Suppressor macrophage (primary cell): ENCODE data around the gene CST7.

Experiments
- DNase-seq, 4 experiments: peaks; one replicate each; pipeline ENCODE4 v3.0.0-alpha.2; 2020 to 2022

Gene CST7

DNA sequence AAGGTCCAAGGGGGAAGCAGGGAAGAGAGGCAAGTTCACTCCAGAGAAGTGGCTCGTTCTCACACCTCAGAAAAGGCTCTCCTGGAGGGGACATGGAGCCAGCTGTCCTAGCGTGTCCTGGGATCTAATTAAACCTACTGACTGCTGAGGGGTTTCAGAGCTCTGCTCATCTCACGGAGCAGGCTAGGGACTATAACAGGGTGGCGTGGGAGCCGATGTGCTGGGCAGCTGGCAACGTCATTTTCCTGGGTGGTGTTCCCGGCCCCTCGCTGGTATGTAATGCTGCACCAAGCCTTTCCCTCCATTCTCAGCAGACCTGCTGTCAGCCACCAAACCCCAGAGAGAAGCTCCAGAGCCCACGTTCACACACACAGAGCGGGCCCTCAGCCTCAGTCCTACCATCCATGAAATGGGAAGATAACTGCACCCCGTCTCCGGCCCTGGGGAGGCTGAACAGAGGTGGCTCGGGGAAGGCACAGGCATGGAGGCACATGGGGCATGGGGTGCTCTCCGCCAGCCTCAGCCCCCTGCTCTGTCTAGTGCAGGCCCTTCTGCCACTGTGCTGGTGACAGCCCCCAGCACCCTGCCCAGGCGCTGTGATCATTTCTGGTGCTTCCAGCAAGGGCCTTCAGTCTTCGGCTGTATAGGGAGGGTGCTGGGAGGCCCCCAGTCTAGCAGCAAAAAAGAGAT is 1.9 kb downstream of the CST7 start:
- no peak for DNase-seq

DNA sequence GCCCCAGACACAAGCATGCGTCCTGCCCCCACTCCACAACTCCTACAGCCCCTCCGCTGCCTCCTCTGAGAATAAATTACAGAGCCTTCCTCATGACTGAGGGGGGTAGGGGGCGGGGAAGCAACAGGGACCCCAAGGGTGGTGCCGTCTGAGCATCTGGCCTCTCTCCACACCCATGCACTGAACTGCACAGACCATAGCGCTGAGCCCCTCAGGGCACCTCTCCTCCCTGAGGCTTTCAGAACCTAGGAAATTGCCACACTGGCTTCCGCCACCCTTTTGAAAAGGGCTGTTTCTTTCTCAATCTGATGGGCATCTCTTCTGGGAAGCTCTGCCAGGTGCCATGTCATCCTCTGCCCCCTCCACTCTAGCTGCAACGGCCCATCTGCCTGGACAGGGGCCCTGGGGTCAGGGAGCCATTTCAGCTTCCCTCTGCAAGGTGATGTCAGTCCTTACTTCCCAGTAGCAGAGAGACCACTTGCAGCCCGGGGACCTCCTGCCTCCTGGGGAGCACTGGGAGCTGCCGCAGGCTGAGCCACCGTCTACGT is 2.5 kb downstream of the CST7 start:
- no peak for DNase-seq

DNA sequence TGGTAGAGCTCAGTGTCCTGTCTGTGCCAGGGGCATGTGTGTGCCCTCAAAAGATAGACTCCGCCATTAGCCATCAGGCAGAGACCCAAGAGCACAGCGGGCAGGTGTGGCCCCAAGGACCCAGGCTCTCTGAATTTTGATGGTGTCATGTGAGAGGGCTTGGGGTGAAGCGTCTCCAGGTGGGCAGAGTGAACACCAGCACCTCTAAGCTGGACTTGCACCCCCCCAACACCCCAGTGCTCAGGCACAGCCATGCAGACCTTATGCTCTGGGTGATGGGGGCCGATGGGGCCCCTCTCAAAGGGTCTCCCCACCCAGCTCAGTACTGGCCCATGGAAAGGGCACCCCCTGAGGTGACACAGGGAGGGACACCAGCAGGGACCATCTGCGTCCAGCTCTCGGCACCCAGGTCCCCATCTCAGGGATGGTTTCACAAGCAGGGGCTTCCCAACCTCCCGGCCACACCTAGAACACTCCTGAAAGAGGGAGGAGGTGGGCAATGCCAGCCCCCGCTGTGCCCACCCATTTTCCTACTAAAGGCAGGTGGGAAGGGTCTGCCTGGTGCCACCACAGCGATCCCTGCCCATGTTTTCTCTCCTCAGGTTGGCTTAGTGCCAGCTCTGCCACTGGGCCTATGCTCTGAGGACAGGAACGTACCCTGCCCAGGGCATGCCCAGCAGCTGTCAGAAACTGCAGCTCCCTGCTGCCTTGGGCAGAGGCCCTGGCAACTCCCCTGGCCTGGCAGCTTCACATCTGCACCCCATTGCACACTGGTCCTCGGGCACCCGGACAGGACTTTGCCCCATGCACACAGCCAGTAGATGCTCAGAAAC is 3.5 kb downstream of the CST7 start:
- DNase-seq = no peak

DNA sequence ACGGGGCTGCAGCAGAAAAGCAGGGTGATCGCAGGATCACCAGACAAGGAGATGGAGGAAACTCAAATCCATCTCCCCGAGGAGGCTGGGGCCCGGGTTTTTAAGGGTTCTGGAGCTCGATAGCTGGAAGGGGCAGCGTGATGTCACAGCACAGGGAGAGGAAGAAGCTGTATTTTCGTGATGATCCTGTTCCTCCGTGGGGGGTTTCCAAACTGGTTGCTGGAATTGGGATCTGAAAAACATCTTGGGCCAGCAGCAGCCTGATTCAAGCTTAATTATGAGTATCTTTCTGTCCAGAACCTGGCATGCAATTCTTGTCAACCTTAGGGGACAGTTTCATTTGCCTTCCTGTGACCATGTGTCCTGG is 4.1 kb downstream of the CST7 start:
- DNase-seq = peak in 1 of 4 experiments; percentile 13

DNA sequence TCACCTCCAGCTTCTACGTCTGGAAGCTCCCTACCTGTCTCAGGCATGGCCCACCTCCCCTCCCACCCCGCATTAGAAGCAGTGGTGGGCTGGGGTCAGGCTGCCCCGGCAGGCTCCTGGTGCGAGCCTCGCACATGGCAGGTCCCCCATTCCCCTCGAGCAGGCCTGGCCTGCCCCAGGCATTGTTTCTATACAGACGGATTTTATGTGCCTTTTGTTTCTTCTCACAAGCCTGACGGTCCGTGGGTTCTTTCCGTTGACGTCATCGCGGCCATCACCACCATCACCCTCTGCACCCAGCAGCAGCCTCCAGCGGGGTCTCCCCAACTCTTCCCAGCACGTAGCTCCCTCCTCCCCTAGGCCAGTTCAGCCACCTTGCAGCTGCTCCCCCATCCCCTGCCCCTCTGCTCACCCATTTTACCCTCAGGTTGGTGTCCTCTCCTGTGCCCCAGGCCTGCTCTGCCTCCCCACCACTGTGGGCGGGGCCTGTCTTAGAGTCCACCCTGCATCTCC is 4.6 kb downstream of the CST7 start:
- DNase-seq = no peak

DNA sequence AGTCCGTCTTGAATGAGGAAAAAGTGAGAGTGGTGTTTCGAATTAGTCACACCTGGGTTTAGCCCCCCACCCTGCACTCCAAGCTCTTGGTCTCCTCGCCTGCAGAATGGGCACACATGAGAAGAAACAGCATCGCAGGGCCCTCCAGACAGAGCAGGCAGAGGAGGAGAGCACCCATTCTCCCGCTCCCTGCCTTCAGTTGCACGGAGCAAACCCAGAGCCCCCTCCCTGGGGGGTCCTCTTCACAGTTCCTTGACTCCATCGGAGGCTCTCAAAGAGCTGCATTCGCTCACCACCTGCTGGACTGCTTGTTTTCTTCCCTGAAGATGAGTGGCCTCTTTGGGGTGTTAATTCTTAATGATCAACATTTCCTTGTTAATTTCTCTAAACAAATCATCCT is 5.1 kb downstream of the CST7 start:
- DNase-seq = no peak

DNA sequence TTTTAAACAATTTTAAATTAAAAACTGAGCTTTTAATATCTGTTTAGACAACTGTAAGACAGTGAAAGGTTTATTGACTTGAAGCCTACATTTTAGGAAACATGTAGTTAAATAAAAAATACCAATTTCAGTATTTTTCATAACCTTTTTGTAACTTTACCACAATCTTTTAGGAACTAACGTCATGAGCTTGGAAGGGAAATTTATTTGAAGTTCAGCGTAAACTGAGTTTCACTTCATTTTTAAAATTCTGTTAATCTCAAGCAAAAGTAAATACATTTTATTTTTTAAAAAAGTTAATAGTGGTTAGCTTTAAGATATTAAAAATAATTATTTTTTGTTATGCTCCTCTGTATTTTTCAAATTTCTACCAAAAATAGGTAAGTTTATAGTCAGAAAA is 5.5 kb downstream of the CST7 start:
- DNase-seq = peak in 2 of 4 experiments; percentile 34 to 61

DNA sequence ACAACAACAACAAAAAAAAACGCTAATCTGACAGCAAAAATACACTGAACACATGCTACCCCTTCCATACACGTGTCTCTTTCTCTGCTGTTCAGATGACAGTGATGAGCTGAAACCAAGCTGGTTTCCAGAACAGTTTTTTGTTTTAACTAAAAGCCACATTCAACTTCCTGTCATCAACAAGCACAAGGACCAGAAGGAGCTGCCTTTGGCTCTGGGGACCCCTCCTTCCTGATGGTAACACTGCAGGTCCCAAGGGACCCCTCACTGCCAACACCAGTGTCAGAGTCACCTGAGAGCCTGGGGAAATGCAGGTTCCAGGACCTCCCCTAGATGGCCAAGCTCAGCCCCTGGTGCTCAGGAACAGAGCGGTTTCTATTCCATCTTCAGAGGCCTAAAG is 6.0 kb downstream of the CST7 start:
- peak in 1 of 4 experiments; percentile 35 for DNase-seq

DNA sequence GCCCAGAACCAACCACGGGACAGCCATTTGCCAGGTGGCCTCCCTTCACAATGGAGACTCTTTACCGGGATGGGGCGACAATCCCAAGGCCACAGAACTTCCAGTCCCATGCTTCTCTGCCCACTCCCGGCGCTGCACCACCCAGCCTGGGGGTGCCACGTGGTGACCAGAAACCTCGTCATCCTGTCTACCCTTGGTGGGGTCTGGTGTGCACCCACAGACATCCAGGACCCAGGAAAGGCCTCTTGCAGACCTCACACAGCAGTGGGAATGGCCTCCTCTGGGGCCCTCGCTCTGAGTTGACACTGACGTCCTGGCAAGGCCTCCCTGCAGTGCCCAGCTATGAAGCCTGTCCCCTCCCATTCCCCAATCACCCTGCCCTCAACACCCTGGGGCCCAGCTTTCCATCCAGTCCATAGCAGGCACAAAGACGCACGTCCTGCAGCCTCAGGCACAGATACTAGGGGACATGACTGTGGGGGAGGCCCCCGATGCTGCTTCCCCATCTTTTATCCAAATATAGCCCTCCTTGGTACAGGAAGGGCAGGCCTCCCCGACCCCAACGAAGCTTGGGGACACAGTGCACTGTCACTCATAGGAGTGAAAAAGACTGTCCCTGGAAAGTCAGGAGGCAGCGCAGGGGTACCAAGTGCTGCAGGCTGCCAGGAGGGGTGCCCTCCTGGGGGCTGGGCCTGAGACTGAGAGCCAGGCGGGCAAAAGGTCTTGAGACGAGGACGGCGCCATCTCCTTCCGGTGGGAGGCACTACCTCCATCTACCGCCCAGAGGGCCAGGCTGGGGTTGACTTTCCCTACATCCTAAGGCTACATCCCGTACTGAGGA is 7.2 kb downstream of the CST7 start:
- DNase-seq = no peak

DNA sequence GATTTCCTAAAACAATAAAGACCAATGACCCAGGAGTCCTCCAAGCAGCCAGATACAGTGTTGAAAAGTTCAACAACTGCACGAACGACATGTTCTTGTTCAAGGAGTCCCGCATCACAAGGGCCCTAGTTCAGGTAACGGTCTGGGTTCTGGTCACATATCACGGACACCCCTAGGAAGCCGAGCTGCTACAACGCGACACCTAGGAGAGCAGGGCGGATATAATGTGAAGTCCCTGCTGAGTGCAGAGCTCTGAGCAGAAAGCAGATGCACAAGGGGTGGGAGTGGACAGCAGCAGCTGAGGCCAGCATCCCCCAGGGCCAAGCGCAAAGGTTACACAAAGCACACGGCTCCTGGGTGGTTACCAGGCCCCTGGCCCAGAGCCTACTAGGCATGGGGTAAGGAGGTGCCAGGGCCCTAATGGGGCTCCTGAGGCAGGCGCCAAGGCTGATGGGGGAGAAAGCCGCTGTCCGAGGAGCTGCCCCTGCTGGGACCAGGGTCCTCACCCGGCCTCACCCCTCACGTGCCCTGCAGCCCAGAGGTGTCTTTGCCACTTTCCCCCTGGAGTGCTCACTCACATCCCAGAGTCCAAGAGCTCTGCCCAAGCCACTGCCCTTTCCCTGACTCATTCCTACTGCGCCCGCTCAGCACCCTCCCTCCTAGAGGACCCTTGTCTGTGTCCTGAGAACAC is 8.4 kb downstream of the CST7 start:
- DNase-seq = no peak

DNA sequence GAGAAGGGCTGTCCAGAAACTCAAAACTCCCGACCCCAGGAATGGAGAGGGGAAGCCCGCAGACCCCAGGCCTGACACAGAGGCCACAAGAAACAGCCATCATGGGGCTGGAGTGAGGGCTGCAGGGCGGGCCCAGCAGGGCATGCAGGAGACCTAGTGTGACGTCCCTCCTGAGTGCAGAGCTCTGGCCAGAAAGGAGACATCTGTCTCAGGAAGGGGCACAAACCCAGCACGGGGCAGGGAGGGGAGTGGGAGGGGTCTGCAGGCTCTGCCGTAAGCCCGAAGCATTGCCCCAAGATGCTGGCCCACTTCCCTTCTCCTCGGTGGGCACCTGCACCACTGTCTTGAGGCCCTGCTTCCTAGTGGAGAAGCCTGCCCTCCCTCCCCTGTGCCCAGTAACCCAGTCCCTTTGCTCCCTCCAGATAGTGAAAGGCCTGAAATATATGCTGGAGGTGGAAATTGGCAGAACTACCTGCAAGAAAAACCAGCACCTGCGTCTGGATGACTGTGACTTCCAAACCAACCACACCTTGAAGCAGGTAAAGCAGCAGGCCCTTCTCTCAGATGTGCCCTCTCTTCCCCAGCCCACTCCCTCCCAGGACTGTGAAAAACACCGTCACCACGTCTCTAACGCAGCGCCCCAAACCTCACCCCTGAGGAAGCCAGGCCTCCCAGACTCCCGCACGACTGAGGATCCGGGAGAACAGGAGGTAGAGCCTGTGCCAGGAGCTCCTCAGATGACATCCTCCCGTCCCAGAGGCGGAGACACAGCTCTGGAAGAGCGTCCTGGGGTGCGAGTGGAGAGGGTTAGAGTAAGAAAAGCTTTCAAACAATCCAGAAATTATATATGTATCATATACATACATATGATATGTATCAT is 9.7 kb downstream of the CST7 start:
- no peak for DNase-seq

DNA sequence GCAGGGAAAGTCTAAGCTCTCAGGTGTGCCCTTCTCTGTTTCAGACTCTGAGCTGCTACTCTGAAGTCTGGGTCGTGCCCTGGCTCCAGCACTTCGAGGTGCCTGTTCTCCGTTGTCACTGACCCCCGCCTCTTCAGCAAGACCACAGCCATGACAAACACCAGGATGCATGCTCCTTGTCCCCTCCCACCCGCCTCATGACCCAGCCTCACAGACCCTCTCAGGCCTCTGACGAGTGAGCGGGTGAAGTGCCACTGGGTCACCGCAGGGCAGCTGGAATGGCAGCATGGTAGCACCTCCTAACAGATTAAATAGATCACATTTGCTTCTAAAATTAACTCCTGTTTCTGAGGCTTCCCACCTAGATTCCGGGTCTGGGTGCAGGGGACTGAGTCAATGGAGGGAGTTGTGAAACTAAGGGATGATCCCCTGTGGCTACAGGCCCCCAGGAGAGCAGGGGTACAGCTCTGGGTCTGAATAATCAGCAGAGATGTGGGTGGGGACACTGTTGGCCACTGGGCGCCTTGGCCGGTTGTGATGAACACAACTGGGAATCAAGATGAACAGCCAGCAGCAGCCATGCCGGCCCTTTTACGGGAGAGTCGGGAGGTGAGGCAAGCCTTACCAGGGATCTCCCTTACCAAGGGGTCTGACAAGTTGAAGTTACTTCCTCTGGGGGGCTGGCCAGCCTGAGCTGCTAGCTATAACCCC is 10.7 kb downstream of the CST7 start:
- no peak for DNase-seq

DNA sequence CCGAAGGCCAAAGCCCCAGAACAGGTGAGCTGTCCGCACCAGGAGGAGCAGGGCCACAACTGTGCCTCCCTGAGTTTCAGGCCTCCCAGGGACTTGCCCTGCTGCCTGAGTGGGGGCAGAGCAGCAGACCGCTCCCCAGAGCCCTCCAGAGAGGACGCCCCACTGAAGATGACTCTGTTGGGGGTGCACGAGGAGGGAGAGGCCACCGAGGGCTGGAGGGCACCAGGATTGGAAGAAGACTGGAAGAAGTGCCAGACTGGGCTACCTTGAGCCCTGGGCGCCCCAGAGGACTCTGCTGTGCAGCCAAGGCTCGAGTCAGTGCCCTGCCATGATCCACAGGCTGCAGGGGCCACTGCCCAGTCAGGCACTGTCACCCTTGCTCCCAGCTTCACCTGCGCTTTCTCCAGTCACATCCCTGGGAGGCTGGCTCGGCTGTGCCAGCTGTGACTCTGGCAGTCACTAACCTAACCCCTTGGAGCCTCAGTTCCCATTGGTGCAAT is 11.3 kb downstream of the CST7 start:
- DNase-seq = no peak

DNA sequence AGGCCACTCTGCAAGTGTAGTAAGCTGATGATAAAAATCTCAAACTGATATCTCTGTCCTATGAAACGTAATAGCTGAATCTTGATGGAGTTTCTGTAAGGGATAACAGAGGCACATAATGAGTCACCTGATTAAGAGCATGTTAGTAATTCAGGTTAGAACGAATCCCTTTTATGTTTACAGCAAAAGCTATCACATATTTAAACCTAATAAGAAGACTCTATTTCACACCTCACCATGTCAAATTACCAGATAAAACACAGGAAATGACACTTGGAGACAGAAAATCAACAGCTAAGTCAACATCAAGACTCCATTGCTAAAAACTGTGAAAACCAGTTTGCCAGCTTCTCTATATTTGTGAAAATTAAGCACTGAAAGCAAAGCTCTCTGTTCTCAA is 11.8 kb downstream of the CST7 start:
- DNase-seq = no peak

DNA sequence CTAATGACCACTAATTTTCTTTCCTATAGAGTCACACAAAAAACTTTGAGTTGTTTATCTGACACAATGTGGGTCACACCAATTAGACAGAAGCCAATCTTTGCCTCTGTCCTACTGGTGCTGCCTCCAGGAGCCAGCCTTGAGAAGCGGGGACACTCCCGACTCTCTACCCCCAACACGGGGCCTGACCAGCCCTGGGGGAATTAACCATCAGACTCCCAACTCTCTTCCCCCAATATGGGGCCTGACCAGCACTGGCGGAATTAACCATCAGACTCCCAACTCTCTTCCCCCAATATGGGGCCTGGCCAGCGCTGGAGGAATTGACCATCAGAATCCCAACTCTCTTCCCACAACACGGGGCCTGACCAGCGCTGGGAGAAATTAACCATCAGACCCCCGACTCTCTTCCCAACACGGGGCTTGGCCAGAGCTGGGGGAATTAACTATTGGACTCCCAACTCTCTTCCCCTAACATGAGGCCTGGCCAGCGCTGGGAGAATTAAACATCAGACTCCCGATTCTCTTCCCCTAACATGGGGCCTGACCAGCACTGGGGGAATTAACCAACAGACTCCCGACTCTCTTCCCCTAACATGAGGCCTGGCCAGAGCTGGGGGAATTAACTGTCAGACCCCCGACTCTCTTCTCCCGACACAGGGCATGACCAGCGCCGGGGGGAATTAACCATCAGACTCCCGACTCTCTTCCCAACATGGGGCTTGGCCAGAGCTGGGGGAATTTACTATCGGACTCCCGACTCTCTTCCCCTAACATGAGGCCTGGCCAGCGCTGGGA is 12.5 kb downstream of the CST7 start:
- no peak for DNase-seq

DNA sequence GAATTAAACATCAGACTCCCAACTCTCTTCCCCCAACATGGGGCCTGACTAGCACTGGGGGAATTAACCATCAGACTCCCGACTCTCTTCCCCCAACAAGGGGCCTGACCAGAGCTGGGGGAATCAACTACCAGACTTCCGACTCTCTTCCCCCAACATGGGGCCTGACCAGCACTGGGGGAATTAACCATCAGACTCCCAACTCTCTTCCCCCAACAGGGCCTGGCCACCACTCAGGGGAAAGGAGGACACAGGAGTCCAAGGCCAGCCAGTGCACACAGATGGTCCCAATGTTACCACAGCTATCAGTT is 13.1 kb downstream of the CST7 start:
- DNase-seq = no peak

DNA sequence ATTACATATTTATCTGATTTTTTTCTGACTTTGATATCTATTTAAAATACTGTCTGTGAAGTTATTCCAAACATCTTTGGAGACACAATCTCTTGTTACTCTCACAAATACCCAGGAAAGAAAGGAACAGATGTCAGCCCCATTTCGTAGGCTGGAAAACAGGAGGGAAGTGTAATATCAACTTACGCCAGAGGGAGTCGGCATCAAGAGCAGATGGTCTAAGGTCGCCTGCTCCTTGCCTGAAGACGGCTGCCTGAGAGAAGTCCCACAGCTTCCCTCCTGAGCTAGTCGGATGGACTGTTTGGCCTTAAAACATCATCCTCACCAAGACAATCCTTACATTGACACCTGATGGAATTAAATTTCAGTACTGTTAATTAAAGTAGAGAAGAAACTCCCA is 13.4 kb downstream of the CST7 start:
- DNase-seq = no peak

DNA sequence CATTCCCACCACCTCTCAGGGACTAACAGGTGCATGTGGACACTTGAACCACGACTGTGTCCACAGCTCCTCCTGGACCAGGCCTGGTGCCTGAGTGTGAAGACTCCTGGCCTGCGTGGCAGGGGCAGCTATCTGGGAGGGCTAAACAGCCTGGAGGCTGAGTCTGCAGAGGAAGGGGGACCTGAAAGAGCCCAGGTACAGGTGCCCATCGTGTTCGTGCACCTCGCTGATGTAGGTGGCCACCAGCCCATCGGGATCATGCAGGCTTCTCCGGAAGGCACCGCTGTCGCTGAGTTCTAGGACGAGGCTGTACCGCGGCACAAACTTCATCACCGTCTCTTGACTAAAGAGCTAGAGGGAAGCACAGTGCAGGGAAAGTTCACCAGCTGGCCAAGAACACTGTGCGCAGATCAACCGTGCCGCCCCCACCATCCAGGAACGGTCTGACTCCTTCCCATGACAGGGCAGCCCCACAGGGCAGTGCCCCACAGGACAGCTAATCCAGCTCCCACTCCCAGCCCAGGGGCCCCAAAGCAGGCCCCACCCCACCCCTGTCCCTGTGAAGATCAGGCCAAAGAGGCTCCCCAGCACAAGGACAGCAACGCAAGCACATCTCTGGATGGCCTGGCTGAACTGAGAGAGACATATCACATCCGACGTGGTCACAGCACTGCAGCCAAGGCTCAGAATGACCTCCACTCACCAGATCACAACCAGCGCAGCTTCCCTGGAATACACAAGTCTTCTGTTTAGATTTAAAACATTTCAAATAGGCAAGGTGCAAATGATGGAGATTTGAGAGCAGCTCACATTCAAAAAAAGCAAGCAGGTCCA is 14.8 kb downstream of the CST7 start:
- DNase-seq = no peak

DNA sequence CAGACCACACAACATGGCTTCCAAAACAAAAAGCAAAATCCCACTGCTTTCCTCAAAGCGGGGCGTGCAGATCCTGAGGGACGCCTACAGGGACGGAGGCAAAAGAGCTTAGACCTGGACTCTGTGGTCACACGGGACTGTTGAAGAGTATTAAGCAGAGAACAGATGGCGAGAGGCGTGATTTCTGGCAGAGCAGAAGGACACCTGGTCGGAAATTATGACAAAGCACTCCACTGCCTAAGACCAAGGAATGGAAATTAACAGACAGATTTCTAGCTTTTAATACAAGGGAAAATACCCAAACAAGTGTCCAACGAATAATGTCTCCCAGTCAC is 15.4 kb downstream of the CST7 start:
- no peak for DNase-seq
